Mammary epithelial cell (primary cell): Measurements from ENCODE around the gene HSCB.

Experiments used
- CTCF ChIP-seq, 2 donors: IDR thresholded peaks in 1 of 2; conservative IDR thresholded peaks in 1 of 2; 2 replicates each; pipeline ENCODE4 v1.5.1; 2011 to 2012; ENCODE audit warnings: inconsistent platforms in 2 of 2, low read length in 2 of 2, mild to moderate bottlenecking in 2 of 2, control low read depth in 1 of 2, low read depth in 1 of 2; ENCODE audit not compliant: insufficient read depth in 1 of 2; ENCODE audit errors: extremely low read depth in 1 of 2
- EZH2 ChIP-seq: IDR thresholded peaks from 2 replicates; pipeline ENCODE4 v1.6.1; 2012; ENCODE audit warnings: low read length, inconsistent platforms, borderline replicate concordance

GRCh38 chr22:28761449-28761755 is 19.6 kb downstream of the HSCB start:
- no peak for TF ChIP-seq CTCF (conservative IDR thresholded peaks at IDR 0.05 in 1 of 2, IDR thresholded peaks at IDR 0.05 in 1 of 2; ENCODE audit: extremely low read depth in 1 of 2, insufficient read depth in 1 of 2, low read depth in 1 of 2, low read length in 2 of 2)
- TF ChIP-seq EZH2: no peak
